Measurements from ENCODE around the gene SGIP1.

SGIP1 gene

GRCh38 chr1:66607458-66607857 is 73.5 kb downstream of the SGIP1 start:
- DNase-seq, result no peak

- no peak for DNase-seq
These were observed 79.2 kb downstream of the SGIP1 start for GRCh38 chr1:66613187-66613586.

- no peak for DNase-seq
These were observed 83.6 kb downstream of the SGIP1 start for GRCh38 chr1:66617362-66618184.

DNA sequence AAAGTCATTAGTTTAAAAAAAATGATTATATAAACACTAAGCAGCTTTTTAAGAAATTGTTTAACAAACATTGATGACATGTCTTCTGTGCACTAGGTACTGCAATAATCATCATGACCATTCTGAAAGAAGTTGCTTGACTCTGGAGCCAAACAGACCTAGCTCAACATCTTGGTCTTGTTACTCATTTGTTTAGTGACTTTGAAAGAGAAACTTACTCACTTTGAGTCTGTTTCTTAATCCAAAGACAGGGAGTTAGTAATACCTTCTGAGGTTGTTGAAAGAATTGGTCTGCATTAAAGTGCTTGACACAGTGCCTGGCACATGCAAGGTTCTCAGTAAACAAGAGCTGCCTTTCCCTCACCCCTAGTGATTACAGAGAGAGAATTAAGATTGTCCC is 84.4 kb downstream of the SGIP1 start:
- no peak for DNase-seq

GRCh38 chr1:66623812-66624211 is 89.9 kb downstream of the SGIP1 start:
- no peak for DNase-seq

GRCh38 chr1:66624412-66625060 is 90.6 kb downstream of the SGIP1 start:
- no peak for DNase-seq

DNA sequence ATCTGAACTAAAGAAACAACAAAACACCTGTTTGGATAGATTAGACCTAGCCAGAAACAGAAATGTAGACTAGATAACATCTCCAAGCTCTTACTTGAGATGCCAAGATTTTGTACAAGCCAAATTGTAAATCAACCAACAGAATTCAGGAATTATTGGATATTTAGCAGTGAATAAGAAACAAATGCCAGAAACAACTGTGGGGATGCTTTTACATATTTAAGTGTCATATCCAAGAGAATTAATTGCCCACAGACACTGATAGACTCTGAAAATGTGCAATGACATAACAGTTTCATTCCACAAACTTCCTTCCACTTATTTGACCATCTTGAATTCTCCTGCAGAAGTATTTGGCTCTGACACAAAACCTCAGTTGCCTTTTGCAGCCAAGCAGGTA is 92.3 kb downstream of the SGIP1 start:
- DNase-seq, result no peak

- no peak for DNase-seq
These were observed 95.0 kb downstream of the SGIP1 start for GRCh38 chr1:66628926-66629325.

DNA sequence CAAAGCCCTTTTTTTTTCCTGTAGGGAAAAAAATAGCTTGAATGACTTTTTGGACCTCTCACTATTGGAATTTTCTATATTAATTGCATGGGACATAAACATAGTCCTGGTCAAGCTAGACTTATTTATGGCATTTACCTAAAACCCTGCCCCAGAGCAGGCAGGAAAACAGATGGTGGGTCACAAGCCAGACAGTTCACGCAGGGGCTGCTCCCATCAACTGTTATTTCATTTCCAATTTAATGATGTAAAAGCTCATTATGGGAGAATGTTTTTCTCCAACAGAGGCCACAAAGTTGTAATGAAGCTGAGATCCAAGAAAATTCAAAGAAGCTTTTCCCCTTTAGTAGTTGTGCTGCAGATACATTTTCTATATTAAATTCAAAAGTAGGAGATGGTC is 99.2 kb downstream of the SGIP1 start:
- no peak for DNase-seq

- no peak for DNase-seq
These were observed 103.2 kb downstream of the SGIP1 start for GRCh38 chr1:66637146-66637545.

- no peak for DNase-seq
These were observed 108.0 kb downstream of the SGIP1 start for GRCh38 chr1:66641891-66642473.

- no peak for DNase-seq
These were observed 109.0 kb downstream of the SGIP1 start for GRCh38 chr1:66642992-66643391.

- no peak for DNase-seq
These were observed 110.4 kb downstream of the SGIP1 start for GRCh38 chr1:66644331-66644730.

DNA sequence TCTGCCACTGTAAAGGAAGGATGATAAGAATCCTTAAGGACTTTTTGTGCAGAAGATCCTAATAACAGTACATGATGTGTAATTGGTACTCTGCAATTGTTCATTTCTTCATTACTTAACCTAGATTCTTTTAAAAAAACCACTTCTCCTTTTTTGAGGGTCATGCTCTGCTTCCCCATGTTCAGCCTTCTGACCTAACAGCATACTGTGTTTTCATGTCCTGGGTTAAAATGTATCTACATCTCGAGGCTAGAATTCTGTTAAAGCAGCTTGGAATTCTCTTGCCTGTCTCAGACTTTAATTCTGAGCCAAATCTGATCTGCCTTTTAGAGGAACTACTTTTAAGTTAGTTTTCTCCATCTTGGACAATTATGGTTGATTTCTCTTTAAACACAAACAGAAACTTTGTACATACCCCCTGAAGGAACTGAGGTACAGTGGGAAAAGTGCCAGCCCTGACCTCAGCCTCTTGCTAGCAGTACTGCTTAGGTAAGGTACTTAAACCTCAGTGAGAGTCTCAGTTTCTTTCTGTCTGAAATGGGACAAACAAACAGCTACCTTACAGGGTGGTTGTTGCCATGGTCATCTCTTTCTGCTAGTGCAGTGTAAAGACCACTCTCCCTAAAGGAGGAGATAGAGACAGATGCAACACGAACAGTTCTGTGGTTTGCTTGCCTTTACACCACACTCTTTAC is 115.1 kb downstream of the SGIP1 start:
- DNase-seq, result no peak

- no peak for DNase-seq
These were observed 118.6 kb downstream of the SGIP1 start for GRCh38 chr1:66652556-66652955.

GRCh38 chr1:66654643-66655042 is 120.7 kb downstream of the SGIP1 start:
- DNase-seq, result no peak

- DNase-seq, result no peak
These were observed 137.5 kb downstream of the SGIP1 start for GRCh38 chr1:66671455-66671854.

GRCh38 chr1:66676613-66677298 is 142.8 kb downstream of the SGIP1 start:
- DNase-seq, result no peak

- DNase-seq, result no peak
These were observed 144.2 kb downstream of the SGIP1 start for GRCh38 chr1:66678146-66678545.

- DNase-seq, result no peak
These were observed 145.2 kb downstream of the SGIP1 start for GRCh38 chr1:66679140-66679539.

GRCh38 chr1:66681686-66682085 is 147.7 kb downstream of the SGIP1 start:
- DNase-seq, result no peak

DNA sequence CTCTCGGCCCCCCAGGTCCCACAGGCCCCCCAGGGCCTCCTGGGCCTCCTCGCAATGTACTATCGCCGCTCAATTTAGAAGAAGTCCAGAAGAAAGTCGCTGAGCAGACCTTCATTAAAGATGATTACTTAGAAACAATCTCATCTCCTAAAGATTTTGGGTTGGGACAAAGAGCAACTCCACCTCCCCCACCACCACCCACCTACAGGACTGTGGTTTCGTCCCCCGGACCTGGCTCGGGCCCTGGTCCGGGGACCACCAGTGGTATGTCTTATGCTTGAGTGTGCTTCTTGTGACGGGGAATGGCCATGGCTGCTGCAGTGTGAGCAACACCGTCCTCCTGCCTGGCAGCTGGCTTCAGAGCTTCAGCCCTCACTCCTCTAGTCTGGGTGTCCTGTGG is 148.2 kb downstream of the SGIP1 start:
- DNase-seq, result no peak

GRCh38 chr1:66684353-66684752 is 150.4 kb downstream of the SGIP1 start:
- no peak for DNase-seq
